Liver (tissue), 9 donors: ENCODE results near the gene BARHL1. TPM values are rescaled to one million over a fixed set of nuclear protein-coding genes. Genes with fewer than 3 reads are reported as not detected.

ENCODE experiments used
- DNase-seq: peaks from one replicate; pipeline ENCODE4 v3.0.0-alpha.2; 2017; ENCODE audit warnings: low spot score
- H3K27ac ChIP-seq, 2 donors: one replicate each; pipeline ENCODE4 v1.7.0; 2013; ENCODE audit warnings: inconsistent platforms in 2 of 2, low read length in 2 of 2, control low read depth in 1 of 2, low read depth in 1 of 2, mild to moderate bottlenecking in 1 of 2
- H3K27me3 ChIP-seq, 4 donors: one replicate each; pipeline versions ENCODE4 v1.6.1 to v1.7.0; 2013; ENCODE audit warnings: low read length in 3 of 4, inconsistent platforms in 1 of 4, mild to moderate bottlenecking in 1 of 4, moderate library complexity in 1 of 4; ENCODE audit not compliant: control insufficient read depth in 4 of 4, insufficient read depth in 4 of 4
- H3K36me3 ChIP-seq, 4 donors: one replicate each; pipeline versions ENCODE4 v1.6.1 to v1.7.0; 2013; ENCODE audit warnings: low read length in 3 of 4, mild to moderate bottlenecking in 3 of 4, low read depth in 1 of 4, moderate library complexity in 1 of 4; ENCODE audit not compliant: control insufficient read depth in 4 of 4, insufficient read depth in 3 of 4
- H3K4me1 ChIP-seq, 4 donors: one replicate each; pipeline versions ENCODE4 v1.6.1 to v1.7.0; 2013; ENCODE audit warnings: low read length in 3 of 4, mild to moderate bottlenecking in 3 of 4, moderate library complexity in 1 of 4; ENCODE audit not compliant: control insufficient read depth in 4 of 4, insufficient read depth in 4 of 4
- H3K4me3 ChIP-seq, 3 donors: one replicate each; pipeline versions ENCODE4 v1.6.1 to v1.7.0; 2013; ENCODE audit warnings: low read length in 3 of 3, control low read depth in 1 of 3, low read depth in 1 of 3, mild to moderate bottlenecking in 1 of 3
- H3K9ac ChIP-seq, 2 donors: one replicate each; pipeline ENCODE4 v1.7.0; 2013; ENCODE audit warnings: low read length in 2 of 2, mild to moderate bottlenecking in 2 of 2, moderate library complexity in 2 of 2, control low read depth in 1 of 2, low read depth in 1 of 2
- H3K9me3 ChIP-seq, 4 donors: one replicate each; pipeline versions ENCODE4 v1.6.1 to v1.7.0; 2013; ENCODE audit warnings: low read length in 3 of 4; ENCODE audit not compliant: control insufficient read depth in 4 of 4
- ATF3 ChIP-seq: IDR thresholded peaks from 2 replicates; pipeline ENCODE4 v1.6.1; 2016; ENCODE audit warnings: antibody characterized with exemption
- CTCF ChIP-seq: fragments of 150-350 bp; IDR thresholded peaks from 2 replicates; pipeline ENCODE4 v1.5.1; 2017; ENCODE audit warnings: improper control_type of control experiment, low read depth, low read length; ENCODE audit not compliant: missing input control
- EGR1 ChIP-seq, 2 donors: IDR thresholded peaks; 2 replicates each; pipeline ENCODE4 v1.6.1; 2016 to 2018; ENCODE audit warnings: antibody characterized with exemption in 2 of 2, low read depth in 2 of 2
- FOXA1 ChIP-seq: IDR thresholded peaks from 2 replicates; pipeline ENCODE4 v1.6.1; 2016; ENCODE audit warnings: antibody characterized with exemption
- FOXA2 ChIP-seq: IDR thresholded peaks from 2 replicates; pipeline ENCODE4 v1.6.1; 2016; ENCODE audit warnings: antibody characterized with exemption
- GABPA ChIP-seq, 2 donors: IDR thresholded peaks in 1 of 2; conservative IDR thresholded peaks in 1 of 2; 2 replicates each; pipeline ENCODE4 v1.6.1; 2016; ENCODE audit warnings: antibody characterized with exemption in 2 of 2, mild to moderate bottlenecking in 1 of 2, moderate library complexity in 1 of 2
- HNF4A ChIP-seq, 2 donors: conservative IDR thresholded peaks; 2 replicates each; pipeline ENCODE4 v1.6.1; 2016; ENCODE audit warnings: antibody characterized with exemption in 2 of 2, mild to moderate bottlenecking in 2 of 2
- HNF4G ChIP-seq: IDR thresholded peaks from 2 replicates; pipeline ENCODE4 v1.6.1; 2016; ENCODE audit warnings: antibody characterized with exemption
- JUND ChIP-seq, 2 donors: IDR thresholded peaks; 2 replicates each; pipeline ENCODE4 v1.6.1; 2016; ENCODE audit warnings: antibody characterized with exemption in 2 of 2
- MAX ChIP-seq: IDR thresholded peaks from 2 replicates; pipeline ENCODE4 v1.6.1; 2016; ENCODE audit warnings: antibody characterized with exemption
- NR2F2 ChIP-seq: IDR thresholded peaks from 2 replicates; pipeline ENCODE4 v1.6.1; 2016; ENCODE audit warnings: antibody characterized with exemption
- RAD21 ChIP-seq, 2 donors: IDR thresholded peaks; 2 replicates each; pipeline ENCODE4 v1.6.1; 2016; ENCODE audit warnings: antibody characterized with exemption in 2 of 2, mild to moderate bottlenecking in 2 of 2
- REST ChIP-seq: IDR thresholded peaks from 2 replicates; pipeline ENCODE4 v1.6.1; 2016; ENCODE audit warnings: antibody characterized with exemption, mild to moderate bottlenecking
- RXRA ChIP-seq, 2 donors: IDR thresholded peaks; 2 replicates each; pipeline ENCODE4 v1.6.1; 2017 to 2018; ENCODE audit warnings: antibody characterized with exemption in 2 of 2, mild to moderate bottlenecking in 1 of 2
- SP1 ChIP-seq: IDR thresholded peaks from 2 replicates; pipeline ENCODE4 v1.6.1; 2018; ENCODE audit warnings: antibody characterized with exemption, mild to moderate bottlenecking
- TAF1 ChIP-seq: conservative IDR thresholded peaks from 2 replicates; pipeline ENCODE4 v1.6.1; 2016; ENCODE audit warnings: antibody characterized with exemption, mild to moderate bottlenecking
- YY1 ChIP-seq: IDR thresholded peaks from 2 replicates; pipeline ENCODE4 v1.6.1; 2016; ENCODE audit warnings: antibody characterized with exemption, mild to moderate bottlenecking
- ZBTB33 ChIP-seq: IDR thresholded peaks from 2 replicates; pipeline ENCODE4 v1.6.1; 2016; ENCODE audit warnings: antibody characterized with exemption
- WGBS: extraction: QIAGEN DNeasy Blood & Tissue Kit; methylation state at CpG from one replicate; pipeline ENCODE4 v1.1.7; 2013; 5-methylcytosine and 5-hydroxymethylcytosine counted together
- polyA plus RNA-seq, 2 donors: library from polyadenylated mRNA; stranded (reverse) in 1 of 2; unstranded in 1 of 2; fragments of 200-250 nt in 1 of 2; fragments of >200 nt in 1 of 2; fragmentation: Nextera tagmentation in 1 of 2; extraction: Ambion mirVana in 1 of 2; gene quantifications; one replicate each; pipeline versions ENCODE4 v1.2.1 to v1.2.3, GENCODE V29; 2013 to 2015
- total RNA-seq, 2 donors: library from RNA; depleted of rRNA; stranded (reverse); fragments of >200 nt; gene quantifications; one replicate each; pipeline ENCODE4 v1.2.3, GENCODE V29; 2014
- donor health status: healthy.
- donor health status: healthy.
- donor health status: healthy.
- donor health status: healthy.
- donor health status: healthy.

BARHL1 gene
- total and polyA plus RNA-seq, 4 donors = not detected

DNA sequence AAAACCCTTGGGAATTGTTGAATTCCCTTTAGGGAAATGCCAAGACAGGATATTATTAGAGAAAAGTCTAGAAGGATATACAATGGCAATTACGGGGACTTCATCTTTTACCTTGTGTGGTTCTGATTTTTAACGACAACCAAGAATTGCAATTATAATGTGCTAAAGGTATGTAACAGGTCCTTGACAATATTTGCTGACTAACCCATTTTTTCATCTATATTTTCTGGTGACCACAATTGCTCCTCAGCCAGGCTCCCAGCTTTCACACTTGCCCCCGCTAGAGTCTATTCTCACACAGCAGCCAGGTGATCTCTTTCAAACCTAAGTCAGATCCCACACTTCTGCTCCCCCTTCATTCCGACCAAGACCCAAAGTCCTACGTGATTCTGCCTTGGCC lies 34.3 kb downstream of the BARHL1 start:
- Histone ChIP-seq H3K4me3 (no peak overlapping the region), H3K27ac (no peak overlapping the region), H3K4me1 (no peaks in the 10 kb centered on the region), H3K9ac (no peak overlapping the region), H3K36me3 (peaks cover 6 to 55% (median 32%) of the 10 kb centered on the region in 4 donors), H3K27me3 (no peaks in the 10 kb centered on the region), H3K9me3 (no peaks in the 10 kb centered on the region)
- DNase-seq = no peak
- 95% methylated on average over 5 of the region's 5 CpGs for WGBS
- no peak for TF ChIP-seq SP1
- no peak for TF ChIP-seq ATF3
- no peak for TF ChIP-seq ZBTB33
- no peak for TF ChIP-seq GABPA (IDR thresholded peaks at IDR 0.05 in 1 of 2, conservative IDR thresholded peaks at IDR 0.05 in 1 of 2)
- no peak for TF ChIP-seq YY1
- no peak for TF ChIP-seq NR2F2
- TF ChIP-seq HNF4G = no peak
- no peak for TF ChIP-seq JUND (IDR thresholded peaks at IDR 0.05)
- TF ChIP-seq EGR1 (IDR thresholded peaks at IDR 0.05; ENCODE audit: low read depth in 2 of 2) = no peak
- TF ChIP-seq RAD21 (IDR thresholded peaks at IDR 0.05) = no peak
- no peak for TF ChIP-seq MAX
- TF ChIP-seq CTCF = no peak
- TF ChIP-seq TAF1 = no peak
- TF ChIP-seq HNF4A (conservative IDR thresholded peaks at IDR 0.05) = no peak
- no peak for TF ChIP-seq FOXA1
- TF ChIP-seq REST = no peak
- TF ChIP-seq RXRA (IDR thresholded peaks at IDR 0.05) = no peak
- no peak for TF ChIP-seq FOXA2
